HG03280 (cell line): ENCODE results near the gene NOD1.
"Not testable (repeated sequence)": the region's sequence is repeated elsewhere in the genome, so short reads cannot be mapped to it uniquely, and the experiment has no call there.

Experiments
- ATAC-seq: cut with Tn5 transposase; IDR thresholded peaks from one replicate; pipeline ENCODE4 v1.9.1; 2021; ENCODE audit warnings: mild to moderate bottlenecking, moderate library complexity; ENCODE audit not compliant: unreplicated experiment

NOD1 gene

DNA sequence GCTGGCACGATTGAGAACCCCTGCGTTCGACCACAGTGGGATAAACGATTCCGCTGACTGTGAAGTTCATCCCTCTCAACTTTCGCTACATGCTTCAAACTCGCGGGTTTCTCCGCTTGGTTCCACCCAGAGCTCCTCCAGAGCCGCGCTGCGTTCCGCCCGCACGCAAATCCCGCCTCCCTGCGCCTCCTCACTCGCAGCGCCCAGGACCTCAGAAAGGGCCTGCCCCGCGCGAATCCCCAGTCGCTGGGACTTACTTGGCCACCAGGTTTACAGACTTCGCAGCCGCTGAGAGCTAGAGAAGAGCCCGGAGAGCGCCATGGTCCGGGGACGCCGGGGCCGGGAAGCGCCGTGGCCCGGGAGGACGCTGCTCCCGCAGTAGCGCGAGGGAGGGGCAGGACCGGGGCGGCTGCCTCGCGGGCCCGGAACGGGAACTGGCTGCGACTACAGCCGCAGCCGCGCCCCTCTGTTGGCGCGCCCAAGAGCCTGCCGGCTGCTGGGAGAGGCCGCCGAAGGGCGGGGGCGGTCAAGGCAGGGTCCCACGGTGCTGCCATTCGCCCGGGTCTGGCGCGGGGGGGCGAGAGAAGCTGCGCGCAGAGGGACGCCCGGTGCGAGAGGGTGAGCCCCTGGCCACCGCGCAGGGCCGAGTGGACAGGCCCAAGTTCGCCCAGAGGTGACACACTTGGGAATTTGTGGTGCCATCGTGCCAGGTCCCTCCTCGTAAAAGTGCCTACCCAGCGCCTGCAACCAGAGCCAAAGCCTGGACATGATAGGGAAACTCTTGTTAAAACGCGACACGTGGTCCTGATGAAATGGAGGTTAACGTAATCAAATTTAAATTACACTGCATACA is at the start of gene NOD1:
NOD1 (minus strand) TSS at position 436 of the 853 bp plus-strand sequence. CDS start 21,863 bp downstream, outside the sequence.
- ATAC-seq: peak; percentile 94

DNA sequence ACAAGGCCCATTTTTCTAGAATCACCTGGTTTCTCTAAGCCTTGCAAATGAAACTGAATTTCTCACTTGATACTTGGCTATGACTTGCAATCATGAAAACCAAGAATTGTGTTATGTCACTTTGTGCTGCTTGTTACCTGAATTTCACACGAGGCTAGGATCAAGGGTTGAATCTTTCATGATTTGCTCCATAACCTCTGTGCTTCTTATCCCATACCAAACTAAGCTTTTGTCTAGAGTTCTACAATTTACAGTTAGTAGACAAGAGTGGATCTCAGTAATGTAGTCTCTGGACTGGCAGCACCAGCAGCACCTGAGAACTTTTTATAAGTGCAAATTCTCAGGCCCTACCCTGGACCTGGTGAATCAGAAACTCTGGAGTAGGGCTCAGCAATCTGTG is 48.7 kb upstream of the NOD1 start:
- not testable (repeated sequence) for ATAC-seq

GRCh38 chr7:30526163-30526562 is 47.6 kb upstream of the NOD1 start:
- ATAC-seq: no peak

GRCh38 chr7:30525429-30525828 is 46.8 kb upstream of the NOD1 start:
- ATAC-seq: no peak

- no peak for ATAC-seq
Measured at GRCh38 chr7:30524545-30524944, 46.0 kb upstream of the NOD1 start.

DNA sequence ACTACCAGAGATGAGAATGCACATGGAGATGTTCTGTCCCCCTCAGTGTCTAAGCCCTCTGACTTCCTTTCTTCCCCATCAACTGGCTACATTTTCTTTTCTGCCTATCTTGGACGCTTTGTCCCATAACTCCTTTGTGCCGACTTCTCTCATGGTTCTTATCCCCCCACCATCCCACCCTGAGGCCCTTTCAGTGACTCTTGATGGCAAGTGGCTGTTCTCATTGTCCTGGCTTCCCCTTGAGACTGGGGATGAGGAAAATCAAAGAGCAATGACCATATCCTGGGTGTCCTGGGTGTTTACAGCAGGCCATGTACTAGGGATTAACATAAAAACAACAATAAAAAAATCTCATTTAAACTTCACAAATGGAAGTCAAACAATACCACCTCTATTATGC is 44.9 kb upstream of the NOD1 start:
- no peak for ATAC-seq

- no peak for ATAC-seq
Measured at GRCh38 chr7:30522159-30522558, 43.6 kb upstream of the NOD1 start.

DNA sequence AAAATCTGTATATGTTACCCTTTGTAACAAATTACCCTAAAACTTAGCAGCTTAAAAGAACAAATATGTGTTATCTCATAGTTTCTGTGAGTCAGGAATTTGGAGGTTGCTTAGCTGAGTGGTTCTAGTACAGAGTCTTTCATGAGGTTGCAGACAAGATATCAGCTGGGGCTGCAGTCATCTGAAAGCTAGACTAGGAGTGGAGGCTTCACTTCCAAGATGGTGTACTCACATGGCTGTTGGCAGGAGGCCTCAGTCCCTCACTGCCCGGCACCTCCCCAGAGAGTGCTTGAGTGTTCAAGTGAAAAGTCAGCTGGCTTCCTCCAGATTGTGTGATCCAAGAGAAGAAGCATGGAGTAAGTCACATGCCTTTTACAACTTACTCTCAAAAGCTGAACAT is 42.9 kb upstream of the NOD1 start:
- ATAC-seq: no peak

DNA sequence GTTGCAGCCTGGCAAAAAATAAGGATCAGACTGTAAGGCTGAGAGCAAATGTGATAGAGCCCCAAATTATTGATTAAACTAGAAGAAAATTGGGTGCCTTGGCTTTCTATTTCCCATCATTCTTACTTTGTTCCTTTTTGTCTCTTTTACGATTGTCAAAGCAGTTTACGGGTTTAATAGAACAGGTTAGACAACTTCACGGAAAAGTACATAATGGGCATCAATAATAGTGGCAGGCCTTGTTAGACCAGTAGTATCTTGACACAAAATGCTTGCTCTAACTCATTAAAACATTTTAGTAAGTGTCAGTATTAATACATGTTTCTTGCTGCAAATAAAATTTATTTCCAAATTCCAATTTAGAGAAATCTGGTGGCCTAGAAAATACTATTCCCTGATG is 40.5 kb upstream of the NOD1 start:
- no peak for ATAC-seq

GRCh38 chr7:30515761-30516160 is 37.2 kb upstream of the NOD1 start:
- no peak for ATAC-seq

DNA sequence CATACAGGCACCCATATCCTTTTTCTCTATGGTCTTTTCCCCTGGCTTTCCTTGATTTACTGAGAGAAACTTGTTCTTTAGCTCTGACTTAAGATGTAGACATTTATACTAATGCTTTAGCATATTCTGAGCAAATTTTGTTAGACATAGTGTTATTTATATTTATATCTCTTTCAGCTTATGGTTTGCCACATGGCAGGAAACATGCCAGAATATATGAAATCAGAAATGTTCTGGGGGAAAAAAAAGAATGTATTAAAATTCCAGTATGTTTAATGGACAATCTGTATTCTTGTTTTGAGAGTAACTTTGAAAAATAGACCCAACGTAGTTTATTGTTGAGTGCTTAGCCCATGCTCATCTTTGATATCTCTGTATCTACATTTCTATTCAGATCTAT is 36.2 kb upstream of the NOD1 start:
- no peak for ATAC-seq

- ATAC-seq: no peak
Measured at GRCh38 chr7:30514177-30514576, 35.6 kb upstream of the NOD1 start.

DNA sequence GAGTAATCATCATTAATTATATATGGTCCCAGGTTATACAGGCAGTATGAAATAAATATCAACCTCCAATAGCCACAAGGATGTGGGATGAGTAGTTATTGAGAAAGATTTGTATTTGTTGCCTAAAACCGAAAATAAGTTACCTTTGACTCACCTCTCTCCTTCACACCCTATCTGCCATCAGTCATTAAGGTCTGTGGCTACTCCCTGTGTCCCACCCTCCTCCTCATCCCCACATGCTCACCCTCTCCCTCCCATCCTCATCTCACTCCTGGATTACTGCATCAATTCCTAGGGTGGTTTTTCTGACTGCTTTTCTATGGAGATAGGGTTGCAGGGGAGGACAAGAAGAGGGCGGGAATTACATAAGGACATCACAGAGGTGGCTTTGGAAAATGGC is 35.2 kb upstream of the NOD1 start:
- no peak for ATAC-seq

DNA sequence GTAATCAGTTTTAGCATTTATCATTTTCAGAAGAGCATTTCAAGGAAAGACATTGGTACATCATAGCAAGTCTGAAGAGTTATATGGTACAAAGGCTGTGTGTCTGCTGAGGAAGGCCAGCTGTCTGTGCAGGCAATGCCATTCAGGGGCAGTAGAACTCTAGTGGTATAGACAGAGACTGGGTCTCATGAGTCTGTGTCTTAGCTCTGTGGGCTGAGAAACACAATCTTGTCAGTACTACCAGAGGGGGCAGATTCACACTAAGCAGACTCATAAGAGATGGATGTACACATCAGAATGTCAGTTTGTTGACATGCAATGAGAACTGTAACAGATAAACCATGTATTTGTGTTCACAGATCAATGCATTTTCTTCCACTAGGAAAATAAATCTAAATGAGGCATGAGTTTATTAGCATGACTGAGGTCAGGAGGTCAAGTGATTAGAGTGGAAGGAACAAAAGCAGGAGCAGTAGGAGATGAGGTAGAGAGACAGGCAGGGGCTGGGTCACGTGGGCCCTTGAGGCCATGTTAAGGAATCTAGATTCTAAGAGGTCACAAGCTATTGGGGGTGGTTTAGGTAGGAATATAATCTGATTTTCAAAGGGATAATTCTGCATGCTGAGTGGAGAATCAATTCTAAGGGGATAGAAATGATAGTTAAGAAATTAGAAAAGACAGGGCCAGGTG is 33.5 kb upstream of the NOD1 start:
- ATAC-seq: no peak

DNA sequence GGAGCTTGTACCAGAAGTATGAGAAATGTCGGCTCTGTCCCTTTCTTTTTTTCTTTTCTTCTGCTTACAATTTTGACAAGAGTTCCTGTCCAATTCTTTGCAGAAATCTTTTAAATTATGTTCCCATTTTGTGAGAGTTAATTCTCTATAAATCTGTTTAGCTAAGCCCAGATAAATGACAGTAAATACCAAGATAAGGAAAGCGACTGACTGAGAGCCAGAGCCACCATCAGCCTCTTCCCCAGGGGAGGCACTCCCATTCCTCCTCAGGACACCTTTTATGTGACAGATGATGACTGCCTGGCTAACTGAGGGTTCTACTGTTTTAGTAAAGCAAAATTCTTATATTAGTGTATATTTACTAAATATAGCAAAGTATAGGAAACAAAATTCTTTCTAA is 32.9 kb upstream of the NOD1 start:
- ATAC-seq: no peak

DNA sequence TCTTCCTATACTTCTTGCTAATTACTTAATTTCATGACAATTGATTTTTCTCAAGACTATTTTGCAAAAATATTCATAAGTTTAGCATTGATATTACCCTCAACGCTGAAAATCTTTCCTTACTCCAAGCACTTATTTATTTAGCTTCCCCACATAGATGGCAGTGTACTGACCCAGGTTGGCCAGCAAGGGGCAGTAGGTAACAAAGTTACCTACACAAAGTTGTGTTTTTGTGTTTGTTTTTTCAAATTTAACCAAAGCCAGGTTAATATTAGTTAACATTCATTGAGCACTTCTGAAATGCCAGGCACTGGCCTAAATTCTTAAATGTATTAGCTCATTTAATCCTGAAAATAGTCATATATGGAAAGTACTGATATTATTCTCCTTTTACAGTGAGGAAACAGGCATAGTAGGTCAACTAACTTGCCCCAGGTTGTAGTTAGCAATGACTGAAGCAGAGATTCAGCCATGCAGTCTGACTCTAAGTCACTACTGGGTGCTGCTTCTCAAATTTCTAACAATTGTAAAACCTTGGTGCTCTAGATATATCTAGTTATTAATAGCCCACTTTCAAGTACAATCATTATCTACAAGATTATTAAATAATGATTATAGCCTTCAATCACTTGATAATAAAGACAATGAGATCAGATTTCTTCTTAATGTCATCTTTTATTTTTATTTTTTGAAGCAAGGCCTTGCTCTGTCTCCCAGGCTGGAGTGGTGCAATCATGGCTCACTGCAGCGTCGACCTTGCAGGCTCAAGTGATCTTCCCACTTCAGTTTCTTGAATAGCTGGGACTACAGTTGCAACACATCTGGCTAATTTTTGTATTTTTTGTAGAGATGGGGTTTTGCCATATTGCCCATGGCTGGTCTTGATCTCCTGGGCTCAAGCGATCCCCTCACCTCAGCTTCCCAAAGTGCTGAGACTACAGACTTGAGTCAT is 31.8 kb upstream of the NOD1 start:
- peak; percentile 56 for ATAC-seq

- ATAC-seq: not testable (repeated sequence)
Measured at GRCh38 chr7:30509171-30509857, 30.7 kb upstream of the NOD1 start.

GRCh38 chr7:30507346-30507900 is 28.8 kb upstream of the NOD1 start:
- ATAC-seq: not testable (repeated sequence)

DNA sequence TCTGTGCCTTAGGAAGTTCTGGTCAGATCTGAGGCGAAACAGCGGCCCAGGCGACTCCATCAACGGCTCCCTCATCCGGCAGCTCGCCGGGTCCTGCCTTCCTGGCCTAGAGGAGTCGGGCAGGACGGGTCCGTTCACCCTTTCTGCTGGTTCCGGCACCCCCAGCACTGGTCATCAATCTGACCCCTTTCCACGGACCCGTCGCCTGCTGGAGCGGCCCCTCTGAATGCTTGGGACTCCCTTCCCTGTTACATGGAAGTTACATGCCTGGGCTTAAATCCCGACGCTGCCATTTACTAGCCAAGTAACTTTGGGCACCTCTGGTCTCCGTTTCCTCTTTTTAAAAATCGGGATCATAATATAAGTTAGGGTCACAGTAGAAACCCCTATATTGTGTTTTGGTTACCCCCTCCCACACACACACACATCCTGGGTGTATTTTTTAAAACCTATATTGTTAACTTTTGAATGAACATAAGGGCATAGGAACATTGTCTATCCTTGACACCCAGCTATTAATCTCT is 26.7 kb upstream of the NOD1 start:
- peak; percentile 4 for ATAC-seq
